GM19397 (cell line): Measurements from ENCODE around the gene CRMP1.

ENCODE experiments used
- ATAC-seq: cut with Tn5 transposase; IDR thresholded peaks from one replicate; pipeline ENCODE4 v1.9.1; 2021; ENCODE audit warnings: mild to moderate bottlenecking, moderate library complexity; ENCODE audit not compliant: unreplicated experiment

The CRMP1 gene

DNA sequence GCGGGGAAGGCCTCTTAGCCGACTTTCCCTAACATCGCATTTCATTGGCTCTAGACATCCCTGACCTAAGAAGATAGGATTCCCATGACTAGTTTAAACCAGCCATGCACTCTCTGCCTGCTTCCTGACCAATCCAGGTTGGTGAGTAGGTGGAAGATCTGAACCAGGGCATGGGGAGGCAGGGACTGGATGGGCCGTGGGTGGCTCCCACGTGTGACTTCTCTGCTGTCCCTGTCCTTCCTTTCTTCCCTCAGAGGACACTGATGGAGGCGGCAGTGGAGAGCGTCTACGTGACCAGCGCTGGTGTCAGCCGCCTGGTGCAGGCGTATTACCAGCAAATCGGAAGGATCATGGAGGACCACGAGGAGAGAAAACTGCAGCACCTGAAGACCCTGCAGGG, 91.2 kb downstream of the CRMP1 start:
- no peak for ATAC-seq

DNA sequence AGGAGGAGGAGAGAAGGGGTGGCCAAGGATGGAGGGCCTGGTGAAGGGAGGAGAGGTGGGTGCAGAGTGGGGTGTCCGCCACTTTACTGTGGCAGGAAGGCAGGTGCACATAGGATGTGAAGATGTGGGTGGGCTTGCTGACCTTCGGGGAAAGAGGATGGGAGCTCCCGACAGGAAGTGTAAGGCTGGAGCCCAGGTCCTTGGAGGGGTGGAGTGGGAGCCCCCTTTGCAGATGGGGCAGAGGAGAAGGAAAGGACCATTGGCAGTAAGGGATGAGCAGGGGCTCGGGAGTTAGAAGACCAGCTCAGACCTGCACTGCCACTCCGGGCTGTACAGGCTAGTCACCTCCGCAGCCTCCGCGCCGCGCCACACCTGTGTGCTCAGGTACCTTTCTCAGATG, 92.4 kb downstream of the CRMP1 start:
- no peak for ATAC-seq

DNA sequence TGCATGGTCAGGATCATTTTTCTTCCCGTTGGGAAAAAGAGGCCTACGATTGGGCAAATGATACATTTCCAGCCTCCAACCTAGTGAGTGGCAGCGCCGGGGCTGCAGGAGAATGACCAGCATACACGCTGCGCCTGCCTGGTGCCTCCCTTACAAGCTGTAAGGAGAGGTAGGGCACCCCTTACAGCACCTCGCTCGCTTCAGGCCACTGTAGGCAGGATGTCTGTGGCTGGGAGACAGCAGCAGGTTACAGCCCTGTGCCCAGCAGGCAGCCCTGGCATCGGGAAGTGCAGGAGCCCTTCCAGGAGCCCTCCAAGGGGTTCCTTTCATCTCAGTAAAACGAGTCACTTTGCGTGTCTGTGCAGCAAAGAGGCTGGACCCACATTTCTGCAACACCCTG, 93.5 kb downstream of the CRMP1 start:
- no peak for ATAC-seq

DNA sequence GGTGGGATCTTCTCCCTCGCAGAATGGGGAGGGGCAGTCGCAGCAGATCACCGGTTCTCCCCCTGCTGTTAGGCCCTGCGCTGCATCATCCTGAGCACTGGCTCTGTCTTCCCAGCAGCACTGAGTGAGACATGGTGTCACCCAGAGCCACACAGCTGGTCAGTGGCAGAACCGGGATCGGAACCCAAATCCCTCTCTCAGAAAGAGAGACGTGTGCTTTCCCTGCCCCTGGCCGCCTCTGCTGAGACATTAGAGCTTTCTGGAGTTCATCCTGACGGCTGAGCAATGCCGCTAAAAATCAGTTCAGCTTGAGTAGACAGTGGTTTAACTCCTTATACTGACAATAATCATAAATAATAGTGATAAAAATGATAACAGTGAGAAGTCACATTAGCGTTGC, 93.9 kb downstream of the CRMP1 start:
- ATAC-seq = no peak

DNA sequence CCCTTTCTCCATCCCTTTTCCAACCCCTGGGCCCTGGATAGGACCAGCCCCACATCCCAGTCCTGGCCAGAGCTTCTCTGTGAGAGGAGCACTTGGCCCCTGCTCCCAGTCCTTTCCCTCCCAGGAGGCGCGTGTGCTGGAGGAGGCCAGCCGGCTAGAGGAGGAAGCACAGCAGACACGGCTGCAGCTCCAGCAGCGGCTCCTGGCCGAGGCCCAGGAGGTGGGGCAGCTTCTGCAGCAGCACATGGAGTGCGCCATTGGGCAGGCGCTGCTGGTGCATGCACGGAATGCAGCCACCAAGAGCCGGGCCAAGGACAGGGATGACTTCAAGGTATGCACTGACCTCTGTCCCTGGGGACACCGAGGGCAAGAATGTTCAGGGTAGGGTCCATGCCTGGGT, 94.4 kb downstream of the CRMP1 start:
- ATAC-seq = no peak

- no peak for ATAC-seq
These were observed 95.0 kb downstream of the CRMP1 start for GRCh38 chr4:5797866-5798265.

DNA sequence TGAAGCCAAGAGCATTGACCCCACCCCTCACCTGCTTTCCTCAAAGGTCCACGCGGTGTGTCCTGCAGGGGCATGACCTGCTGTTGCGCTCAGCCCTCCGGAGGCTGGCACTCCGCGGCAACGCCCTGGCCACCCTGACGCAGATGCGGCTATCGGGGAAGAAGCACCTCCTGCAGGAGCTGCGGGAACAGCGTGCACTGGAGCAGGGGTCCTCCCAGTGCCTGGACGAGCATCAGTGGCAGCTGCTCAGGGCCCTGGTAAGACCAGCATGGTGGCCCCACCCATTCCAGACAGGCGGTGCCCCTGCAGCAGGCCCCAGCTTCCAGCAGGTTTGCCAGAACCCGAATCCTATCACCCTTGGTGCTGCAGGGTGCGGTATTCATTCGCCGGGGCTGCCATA, 95.9 kb downstream of the CRMP1 start:
- ATAC-seq = no peak

- ATAC-seq = no peak
These were observed 97.3 kb downstream of the CRMP1 start for GRCh38 chr4:5795580-5795979.

GRCh38 chr4:5793514-5793913, 99.4 kb downstream of the CRMP1 start:
- no peak for ATAC-seq

DNA sequence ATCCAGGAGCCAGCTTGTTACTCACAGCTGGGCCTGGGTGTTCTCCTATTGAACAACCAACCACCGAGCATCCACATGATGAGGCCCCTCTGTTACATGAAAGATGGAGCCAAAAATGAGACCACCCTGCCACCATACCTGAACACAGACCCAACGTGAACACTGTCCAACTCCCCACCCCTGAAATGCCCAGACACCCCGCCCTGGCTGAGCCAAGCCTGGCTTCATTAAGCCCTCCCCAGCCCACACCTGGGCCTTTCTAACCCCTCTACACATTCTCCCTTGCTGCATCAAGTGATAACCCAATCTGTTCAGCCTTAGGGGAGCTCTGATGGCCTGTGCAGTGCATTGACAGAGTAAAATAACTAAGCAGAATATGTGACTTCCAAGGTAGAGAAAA, 101.2 kb downstream of the CRMP1 start:
- no peak for ATAC-seq

- no peak for ATAC-seq
These were observed 102.4 kb downstream of the CRMP1 start for GRCh38 chr4:5790546-5790857.

GRCh38 chr4:5789141-5789540, 103.7 kb downstream of the CRMP1 start:
- ATAC-seq = no peak

DNA sequence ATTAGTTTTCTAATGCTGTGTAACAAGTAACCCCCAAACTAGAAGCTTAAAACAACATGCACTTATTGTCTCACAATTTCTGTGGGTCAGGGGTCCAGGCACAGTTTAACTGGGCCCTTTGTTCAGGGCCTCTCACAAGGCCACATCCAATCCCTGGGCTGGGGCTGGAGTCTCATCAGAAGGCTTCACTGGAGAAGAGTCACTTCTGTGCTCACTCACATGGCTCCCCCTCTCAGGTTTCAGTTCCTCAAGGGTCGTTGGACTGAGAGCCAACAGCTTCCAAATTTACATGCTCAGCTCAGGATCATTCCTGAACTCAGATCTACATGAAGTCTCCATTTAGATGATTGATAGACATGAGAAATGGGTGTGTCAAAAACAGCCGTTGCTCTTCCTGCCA, 104.7 kb downstream of the CRMP1 start:
- no peak for ATAC-seq

GRCh38 chr4:5787311-5787710, 105.6 kb downstream of the CRMP1 start:
- no peak for ATAC-seq

DNA sequence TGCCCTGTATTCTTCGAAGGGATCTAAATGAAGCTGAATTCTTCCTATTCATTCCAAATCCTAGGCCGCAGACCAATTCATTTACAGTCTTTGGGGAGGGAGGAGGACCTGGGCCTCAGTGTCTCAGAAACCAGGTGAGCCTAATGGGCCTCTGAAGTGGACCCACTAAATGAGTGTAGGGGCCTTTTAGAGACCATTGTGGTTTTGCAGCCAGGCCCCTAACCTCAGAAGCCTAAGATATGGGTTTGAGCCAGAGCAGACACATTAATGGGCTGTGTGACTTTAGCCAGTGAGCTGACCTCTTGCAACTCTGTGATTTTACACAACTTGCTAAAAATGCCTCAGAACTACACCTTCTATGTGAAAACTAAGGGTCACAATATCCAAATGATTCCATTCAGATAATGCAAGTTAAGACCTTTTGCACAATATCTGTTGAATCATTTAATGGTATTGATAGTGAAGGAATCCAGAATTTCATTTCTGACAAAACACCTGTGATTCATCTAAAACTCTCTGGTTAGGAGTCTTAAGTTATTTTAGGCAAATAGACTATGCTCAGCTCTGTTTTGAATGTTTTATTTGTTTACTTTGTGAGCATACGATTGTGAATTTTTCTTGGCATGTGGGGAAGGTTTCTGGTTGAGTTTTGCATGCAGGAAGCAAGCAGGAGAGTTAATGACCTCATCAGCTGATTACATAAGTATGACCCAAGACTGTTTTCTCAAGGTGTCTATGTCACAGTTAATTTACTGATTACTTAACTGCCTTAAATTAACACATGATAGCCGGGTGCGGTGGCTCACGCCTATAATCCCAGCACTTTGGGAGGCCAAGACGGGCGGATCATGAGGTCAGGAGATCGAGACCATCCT, 106.8 kb downstream of the CRMP1 start:
- ATAC-seq = no peak

DNA sequence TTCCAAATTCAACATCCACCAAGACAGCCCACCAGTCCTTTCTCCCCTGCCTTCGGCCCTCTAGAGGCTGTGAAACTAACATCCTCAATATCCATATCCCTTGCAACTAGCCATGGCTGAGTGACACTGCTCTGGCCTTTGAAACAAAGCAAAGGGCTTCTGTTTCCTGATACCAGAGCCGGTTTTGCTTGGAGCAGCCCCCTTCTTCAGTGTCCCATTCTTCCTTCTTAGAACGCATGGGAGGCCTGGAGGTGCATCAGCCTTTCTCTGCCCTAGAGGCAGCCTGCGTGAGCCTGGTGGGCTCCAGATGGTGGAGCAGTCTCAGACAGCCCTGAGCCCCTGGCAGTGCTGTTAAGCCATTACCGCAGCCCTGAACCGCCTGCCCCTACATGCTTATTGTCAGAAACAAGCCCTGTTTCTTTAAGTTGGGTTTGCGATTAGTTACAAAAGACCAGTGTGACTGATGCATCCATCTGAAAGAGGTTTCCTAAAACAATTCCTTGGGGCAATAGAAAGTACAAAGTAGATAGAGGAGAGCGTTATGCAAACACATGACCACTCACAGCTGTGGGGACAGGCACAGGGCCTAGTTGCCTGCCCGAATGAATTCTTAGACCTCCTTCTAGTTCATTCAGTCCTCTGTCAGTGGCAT, 107.8 kb downstream of the CRMP1 start:
- ATAC-seq = no peak

DNA sequence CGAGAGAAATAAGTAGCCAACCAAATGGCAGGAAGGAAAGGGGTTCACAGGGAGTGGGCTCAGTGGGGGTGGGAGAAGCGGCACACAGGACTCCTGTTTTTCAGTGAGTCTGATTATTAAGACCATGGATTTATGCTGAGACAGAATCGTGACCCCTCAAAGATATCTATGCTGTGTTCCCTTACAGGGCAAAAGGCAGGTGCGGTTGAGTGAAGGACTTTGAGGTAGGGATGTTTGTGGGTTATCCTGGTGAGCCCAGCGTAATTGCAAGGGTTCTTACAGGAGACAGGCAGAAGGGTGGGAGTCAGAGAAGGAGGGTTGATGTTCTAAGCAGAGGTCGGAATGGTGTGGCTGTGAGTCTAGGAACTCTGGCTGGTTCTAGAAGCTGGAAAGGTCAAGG, 108.9 kb downstream of the CRMP1 start:
- ATAC-seq = no peak

- ATAC-seq = no peak
These were observed 109.4 kb downstream of the CRMP1 start for GRCh38 chr4:5783486-5783885.

- no peak for ATAC-seq
These were observed 109.9 kb downstream of the CRMP1 start for GRCh38 chr4:5782829-5783476.

- ATAC-seq = no peak
These were observed 111.2 kb downstream of the CRMP1 start for GRCh38 chr4:5781691-5782090.

- ATAC-seq = no peak
These were observed 111.9 kb downstream of the CRMP1 start for GRCh38 chr4:5780831-5781480.

GRCh38 chr4:5776510-5776909, 116.4 kb downstream of the CRMP1 start:
- no peak for ATAC-seq
